ENCODE results near the gene MYO1E. TPM values are rescaled to one million over a fixed set of nuclear protein-coding genes. Genes with fewer than 3 reads are reported as not detected.

MYO1E gene
- total RNA-seq, 1 donor from 2014 or later = 23.6 TPM

DNA sequence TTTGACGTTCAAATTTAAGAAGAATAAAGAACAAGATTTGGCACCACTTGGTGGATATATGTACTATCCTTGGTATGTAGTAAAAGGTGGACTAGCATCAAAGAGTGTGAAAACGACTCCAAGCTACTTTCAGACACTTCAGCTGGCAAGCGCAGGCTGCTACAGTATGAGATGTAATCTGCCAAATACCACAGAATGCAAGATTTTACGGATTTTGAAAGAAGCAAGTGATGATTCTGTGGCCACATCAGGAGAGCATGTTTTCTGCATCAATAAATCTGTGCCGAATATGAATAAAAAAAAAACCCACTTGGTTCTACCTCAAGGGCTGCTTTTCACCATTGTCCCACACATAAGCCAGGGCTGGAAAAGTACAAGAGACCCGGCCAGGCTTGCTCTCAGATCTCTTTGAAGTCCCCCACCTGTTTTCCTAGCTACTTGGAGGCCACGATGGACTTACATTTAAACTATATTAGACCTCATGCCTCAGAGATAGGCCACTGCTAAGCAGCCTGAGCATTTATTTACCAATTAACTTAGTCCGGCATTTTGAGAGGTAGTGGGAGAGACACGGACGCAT, 37.4 kb downstream of the MYO1E start:
- H3K4me3 ChIP-seq = no peak overlapping the region
- H3K27ac ChIP-seq (replicated peaks) = no peak overlapping the region
- TF ChIP-seq, protein P1, sequence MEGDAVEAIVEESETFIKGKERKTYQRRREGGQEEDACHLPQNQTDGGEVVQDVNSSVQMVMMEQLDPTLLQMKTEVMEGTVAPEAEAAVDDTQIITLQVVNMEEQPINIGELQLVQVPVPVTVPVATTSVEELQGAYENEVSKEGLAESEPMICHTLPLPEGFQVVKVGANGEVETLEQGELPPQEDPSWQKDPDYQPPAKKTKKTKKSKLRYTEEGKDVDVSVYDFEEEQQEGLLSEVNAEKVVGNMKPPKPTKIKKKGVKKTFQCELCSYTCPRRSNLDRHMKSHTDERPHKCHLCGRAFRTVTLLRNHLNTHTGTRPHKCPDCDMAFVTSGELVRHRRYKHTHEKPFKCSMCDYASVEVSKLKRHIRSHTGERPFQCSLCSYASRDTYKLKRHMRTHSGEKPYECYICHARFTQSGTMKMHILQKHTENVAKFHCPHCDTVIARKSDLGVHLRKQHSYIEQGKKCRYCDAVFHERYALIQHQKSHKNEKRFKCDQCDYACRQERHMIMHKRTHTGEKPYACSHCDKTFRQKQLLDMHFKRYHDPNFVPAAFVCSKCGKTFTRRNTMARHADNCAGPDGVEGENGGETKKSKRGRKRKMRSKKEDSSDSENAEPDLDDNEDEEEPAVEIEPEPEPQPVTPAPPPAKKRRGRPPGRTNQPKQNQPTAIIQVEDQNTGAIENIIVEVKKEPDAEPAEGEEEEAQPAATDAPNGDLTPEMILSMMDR (IDR thresholded peaks at IDR 0.05; ENCODE audit: borderline replicate concordance) = no peak
- no peaks in the 10 kb centered on the region for H3K9me3 ChIP-seq (replicated peaks)
- intact Hi-C loops (cut with micrococcal nuclease) = no loop called here
- H3K36me3 ChIP-seq = no peaks in the 10 kb centered on the region
- no peaks in the 10 kb centered on the region for H3K27me3 ChIP-seq (ENCODE audit: low read depth)
- DNase-seq = no peak
- peaks cover 33% of the 10 kb centered on the region for H3K4me1 ChIP-seq

DNA sequence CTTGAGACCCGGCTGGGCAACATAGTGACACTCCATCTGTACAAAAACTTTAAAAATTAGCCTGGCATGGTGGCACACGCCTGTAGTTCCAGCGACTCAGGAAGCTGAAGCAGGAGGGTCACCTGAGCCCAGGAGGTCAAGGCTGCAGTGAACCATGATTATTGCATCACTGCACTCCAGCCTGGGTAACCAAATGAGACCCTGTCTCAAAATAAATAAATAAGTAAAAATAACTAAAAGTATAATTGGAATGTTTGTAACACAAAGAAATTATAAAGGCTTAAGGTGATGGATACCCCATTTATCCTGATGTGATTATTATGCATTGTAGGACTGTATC, 38.6 kb downstream of the MYO1E start:
- peaks cover 35% of the 10 kb centered on the region for H3K4me1 ChIP-seq
- H3K9me3 ChIP-seq (replicated peaks) = no peaks in the 10 kb centered on the region
- intact Hi-C loops (cut with micrococcal nuclease) = no loop called here
- no peaks in the 10 kb centered on the region for H3K36me3 ChIP-seq
- no peak overlapping the region for H3K27ac ChIP-seq (replicated peaks)
- TF ChIP-seq, protein P1 (IDR thresholded peaks at IDR 0.05; ENCODE audit: borderline replicate concordance) = no peak
- no peak overlapping the region for H3K4me3 ChIP-seq
- H3K27me3 ChIP-seq (ENCODE audit: low read depth) = no peaks in the 10 kb centered on the region
- DNase-seq = no peak

DNA sequence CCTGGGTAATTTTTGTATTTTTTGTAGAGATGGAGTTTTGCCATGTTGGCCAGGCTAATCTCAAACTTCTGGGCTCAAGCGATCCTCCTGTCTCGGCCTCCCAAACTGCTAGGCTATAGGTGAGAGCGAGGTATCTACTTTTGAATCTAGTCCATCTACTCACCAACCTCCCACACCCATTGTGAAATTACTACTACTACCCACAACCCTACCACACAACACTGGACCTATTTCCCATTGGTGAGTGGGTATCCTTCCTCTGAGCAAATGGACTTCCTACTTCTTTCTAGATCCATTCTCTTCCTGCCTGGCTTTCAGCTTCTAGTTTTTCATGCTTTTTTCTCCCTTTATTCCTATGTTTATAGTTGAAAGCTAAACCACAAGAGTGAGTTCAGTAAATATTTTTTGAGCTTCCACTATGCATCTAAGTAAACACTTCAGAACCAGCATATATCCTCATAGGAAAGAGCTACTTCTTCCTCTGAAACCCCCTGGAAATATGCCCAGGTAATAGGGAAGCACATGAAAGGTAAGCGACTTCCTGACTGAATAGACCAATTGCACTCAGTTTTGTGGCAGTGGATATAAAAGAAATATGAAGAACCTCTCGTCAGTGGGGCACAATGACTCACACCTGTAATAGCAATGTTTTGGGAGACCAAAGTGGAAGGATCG, 39.1 kb downstream of the MYO1E start:
- TF ChIP-seq, protein P1 (IDR thresholded peaks at IDR 0.05; ENCODE audit: borderline replicate concordance) = no peak
- intact Hi-C loops (cut with micrococcal nuclease) = no loop called here
- H3K4me3 ChIP-seq = no peak overlapping the region

DNA sequence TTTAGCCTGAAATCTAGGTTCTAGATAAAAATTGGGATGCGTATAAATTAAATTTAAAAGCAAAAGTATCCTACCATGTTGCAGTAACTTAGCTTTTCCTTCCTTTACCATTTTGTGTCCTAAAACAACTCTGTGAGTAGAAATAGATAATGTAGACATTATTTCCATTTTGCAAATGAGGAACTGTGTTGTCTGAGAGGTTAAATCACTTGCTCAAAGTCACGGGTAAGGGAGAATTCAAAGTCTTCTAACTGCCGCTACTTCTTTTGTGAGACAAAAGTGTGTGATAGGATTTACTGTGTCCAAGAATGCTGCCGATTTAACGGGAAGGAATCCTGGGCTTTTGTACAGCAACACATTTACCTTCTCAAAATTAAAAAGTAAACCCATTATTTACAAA, 40.7 kb downstream of the MYO1E start:
- Histone ChIP-seq H3K4me1 (peaks cover 36% of the 10 kb centered on the region), H3K9me3 (replicated peaks) (no peaks in the 10 kb centered on the region), H3K27ac (replicated peaks) (no peak overlapping the region), H3K27me3 (ENCODE audit: low read depth) (no peaks in the 10 kb centered on the region), H3K4me3 (no peak overlapping the region), H3K36me3 (no peaks in the 10 kb centered on the region)
- TF ChIP-seq, protein P1 (IDR thresholded peaks at IDR 0.05; ENCODE audit: borderline replicate concordance) = no peak
- intact Hi-C loops (cut with micrococcal nuclease) = no loop called here
- no peak for DNase-seq

More for the DNA sequence above, 39.1 kb downstream of the MYO1E start:
- Histone ChIP-seq H3K27ac (replicated peaks) (no peak overlapping the region), H3K9me3 (replicated peaks) (no peaks in the 10 kb centered on the region), H3K4me1 (peaks cover 33% of the 10 kb centered on the region), H3K27me3 (ENCODE audit: low read depth) (no peaks in the 10 kb centered on the region), H3K36me3 (no peaks in the 10 kb centered on the region)
- DNase-seq = no peak

DNA sequence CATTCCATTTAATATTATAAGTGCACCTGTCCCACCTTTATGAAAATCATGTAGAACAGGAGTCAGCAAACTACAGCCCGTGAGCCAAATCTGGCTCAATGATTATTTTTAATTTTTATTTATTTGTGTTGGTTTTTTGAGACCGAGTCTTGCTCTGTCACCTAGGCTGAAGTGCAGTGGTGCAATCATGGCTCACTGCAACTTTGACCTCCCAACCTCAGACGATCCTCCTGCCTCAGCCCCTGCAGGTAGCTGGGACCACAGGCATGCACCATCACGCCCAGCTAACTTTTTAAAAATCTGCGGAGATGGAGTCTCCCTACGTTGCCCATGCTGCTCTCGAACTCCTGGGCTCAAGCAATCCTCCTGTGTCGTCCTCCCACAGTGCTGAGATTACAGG, 42.0 kb downstream of the MYO1E start:
- H3K36me3 ChIP-seq = no peaks in the 10 kb centered on the region
- DNase-seq = no peak
- peaks cover 36% of the 10 kb centered on the region for H3K4me1 ChIP-seq
- TF ChIP-seq, protein P1 (IDR thresholded peaks at IDR 0.05; ENCODE audit: borderline replicate concordance) = no peak
- no peak overlapping the region for H3K4me3 ChIP-seq
- H3K9me3 ChIP-seq (replicated peaks) = no peaks in the 10 kb centered on the region
- H3K27ac ChIP-seq (replicated peaks) = no peak overlapping the region
- intact Hi-C loops (cut with micrococcal nuclease) = no loop called here
- H3K27me3 ChIP-seq (ENCODE audit: low read depth) = no peaks in the 10 kb centered on the region
